WI38 (cell line): ENCODE results near the gene IL1RAPL2.

ENCODE experiments used
- H3K4me3 ChIP-seq: 2 replicates; pipeline ENCODE4 v1.5.1; 2011; ENCODE audit warnings: low read depth, mild to moderate bottlenecking, control low read depth, low read length
- TF ChIP-seq, protein P1 (sequence below): IDR thresholded peaks from 2 replicates; pipeline ENCODE4 v1.5.1; 2012; ENCODE audit warnings: low read depth, mild to moderate bottlenecking, control low read depth, low read length

The IL1RAPL2 gene

GRCh38 chrX:105328773-105329172 is 762.8 kb downstream of the IL1RAPL2 start:
- TF ChIP-seq, protein P1, sequence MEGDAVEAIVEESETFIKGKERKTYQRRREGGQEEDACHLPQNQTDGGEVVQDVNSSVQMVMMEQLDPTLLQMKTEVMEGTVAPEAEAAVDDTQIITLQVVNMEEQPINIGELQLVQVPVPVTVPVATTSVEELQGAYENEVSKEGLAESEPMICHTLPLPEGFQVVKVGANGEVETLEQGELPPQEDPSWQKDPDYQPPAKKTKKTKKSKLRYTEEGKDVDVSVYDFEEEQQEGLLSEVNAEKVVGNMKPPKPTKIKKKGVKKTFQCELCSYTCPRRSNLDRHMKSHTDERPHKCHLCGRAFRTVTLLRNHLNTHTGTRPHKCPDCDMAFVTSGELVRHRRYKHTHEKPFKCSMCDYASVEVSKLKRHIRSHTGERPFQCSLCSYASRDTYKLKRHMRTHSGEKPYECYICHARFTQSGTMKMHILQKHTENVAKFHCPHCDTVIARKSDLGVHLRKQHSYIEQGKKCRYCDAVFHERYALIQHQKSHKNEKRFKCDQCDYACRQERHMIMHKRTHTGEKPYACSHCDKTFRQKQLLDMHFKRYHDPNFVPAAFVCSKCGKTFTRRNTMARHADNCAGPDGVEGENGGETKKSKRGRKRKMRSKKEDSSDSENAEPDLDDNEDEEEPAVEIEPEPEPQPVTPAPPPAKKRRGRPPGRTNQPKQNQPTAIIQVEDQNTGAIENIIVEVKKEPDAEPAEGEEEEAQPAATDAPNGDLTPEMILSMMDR = no peak
- no peak overlapping the region for H3K4me3 ChIP-seq

- no peak overlapping the region for H3K4me3 ChIP-seq
- TF ChIP-seq, protein P1 = no peak
Measured at GRCh38 chrX:105331244-105331643, 765.2 kb downstream of the IL1RAPL2 start.

GRCh38 chrX:105347373-105347772 is 781.4 kb downstream of the IL1RAPL2 start:
- H3K4me3 ChIP-seq = no peak overlapping the region
- TF ChIP-seq, protein P1 = no peak

GRCh38 chrX:105349476-105349875 is 783.5 kb downstream of the IL1RAPL2 start:
- TF ChIP-seq, protein P1 = no peak
- no peak overlapping the region for H3K4me3 ChIP-seq

GRCh38 chrX:105375816-105376215 is 809.8 kb downstream of the IL1RAPL2 start:
- TF ChIP-seq, protein P1 = no peak

GRCh38 chrX:105424729-105425128 is 858.7 kb downstream of the IL1RAPL2 start:
- TF ChIP-seq, protein P1 = no peak
- no peak overlapping the region for H3K4me3 ChIP-seq

More at GRCh38 chrX:105375816-105376215, 809.8 kb downstream of the IL1RAPL2 start:
- H3K4me3 ChIP-seq = no peak overlapping the region

DNA sequence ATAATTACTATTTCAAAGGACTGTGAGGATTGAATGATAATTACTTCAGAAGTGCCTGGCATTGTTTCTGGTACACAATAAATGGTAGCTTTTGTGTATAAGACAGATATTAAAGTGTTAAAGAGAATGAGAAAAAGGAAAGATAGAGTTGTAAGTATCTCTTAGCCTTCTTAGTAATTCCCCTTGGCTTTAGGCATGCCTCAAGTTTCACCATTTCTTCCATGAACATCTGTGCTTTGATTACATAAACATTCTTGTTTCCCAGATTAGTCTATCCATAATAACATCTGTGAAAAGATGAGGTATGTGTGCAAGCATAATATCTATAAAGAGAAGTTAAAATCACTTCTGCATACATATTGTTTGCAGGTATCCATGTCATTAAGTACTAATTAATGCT is 885.4 kb downstream of the IL1RAPL2 start:
- no peak overlapping the region for H3K4me3 ChIP-seq
- TF ChIP-seq, protein P1 = no peak
